PC-9 (cell line): ENCODE results near the gene CLEC9A. TPM values are rescaled to one million over a fixed set of nuclear protein-coding genes. Genes with fewer than 3 reads are reported as not detected.

ENCODE experiments used
- BruUV-seq: library from RNA; stranded (reverse); fragments of 400-500 nt; replicated peaks from 2 replicates; lab custom pipeline; 2021; lab: Mats Ljungman, UMichigan
- CTCF ChIA-PET: fragments of 300-600 bp; sonication (Branson Sonifier 250); formaldehyde crosslinking; loops from one replicate; lab custom pipeline; 2022; ENCODE audit warnings: antibody characterized with exemption; lab: Charles Lee
- POLR2A ChIA-PET: fragments of 300-600 bp; sonication (Branson Sonifier 250); formaldehyde crosslinking; loops from one replicate; lab custom pipeline; 2022; ENCODE audit warnings: antibody characterized with exemption; ENCODE audit not compliant: unreplicated experiment; lab: Charles Lee
- DNase-seq, 2 experiments: peaks; one replicate each; pipeline versions ENCODE4 v3.0.0 to v3.0.0-alpha.2; 2015 to 2022; ENCODE audit warnings: mixed read lengths in 1 of 2
- H2AFZ ChIP-seq: fragments of 200-600 bp; sonication (generic); 2 replicates; pipeline ENCODE4 v1.8.1; 2017; ENCODE audit warnings: antibody characterized with exemption
- H3F3A ChIP-seq: fragments of 200-600 bp; sonication (generic); 2 replicates; pipeline ENCODE4 v1.8.1; 2017; ENCODE audit warnings: antibody characterized with exemption, mild to moderate bottlenecking, low read depth; ENCODE audit not compliant: insufficient read depth
- H3K27ac ChIP-seq: fragments of 200-600 bp; sonication (generic); 2 replicates; pipeline ENCODE4 v1.6.1; 2016; ENCODE audit warnings: mixed run types
- H3K27me3 ChIP-seq: fragments of 200-600 bp; sonication (generic); 2 replicates; pipeline ENCODE4 v1.6.1; 2016; ENCODE audit warnings: low read depth, mixed run types; ENCODE audit not compliant: insufficient read depth
- H3K36me3 ChIP-seq: fragments of 200-600 bp; sonication (generic); 2 replicates; pipeline ENCODE4 v1.6.1; 2016; ENCODE audit warnings: low read depth, mixed run types
- H3K4me1 ChIP-seq: fragments of 200-600 bp; sonication (generic); replicated peaks from 2 replicates; pipeline ENCODE4 v1.6.1; 2016; ENCODE audit warnings: mixed run types; ENCODE audit not compliant: insufficient read depth
- H3K4me2 ChIP-seq: fragments of 200-600 bp; sonication (generic); 2 replicates; pipeline ENCODE4 v1.6.1; 2017; ENCODE audit warnings: mixed run types
- H3K4me3 ChIP-seq: fragments of 200-600 bp; sonication (generic); 2 replicates; pipeline ENCODE4 v1.6.1; 2016; ENCODE audit warnings: mixed run types
- H3K79me2 ChIP-seq: fragments of 200-600 bp; sonication (generic); 2 replicates; pipeline ENCODE4 v1.6.1; 2017; ENCODE audit warnings: low read depth, mixed run types
- H3K9me2 ChIP-seq: fragments of 200-600 bp; sonication (generic); 2 replicates; pipeline ENCODE4 v1.8.1; 2017; ENCODE audit warnings: mild to moderate bottlenecking; ENCODE audit not compliant: insufficient read depth
- H3K9me3 ChIP-seq: fragments of 200-600 bp; sonication (generic); 2 replicates; pipeline ENCODE4 v1.8.1; 2016; ENCODE audit warnings: low read depth; ENCODE audit not compliant: insufficient read depth
- H4K20me1 ChIP-seq: fragments of 200-600 bp; sonication (generic); 2 replicates; pipeline ENCODE4 v1.8.1; 2017; ENCODE audit not compliant: insufficient read depth
- EZH2 ChIP-seq: fragments of 200-600 bp; sonication (generic); IDR thresholded peaks from 2 replicates; pipeline ENCODE4 v1.8.0; 2017; ENCODE audit warnings: antibody characterized with exemption, low read depth
- intact Hi-C: fragments of 100-400 bp; cut with micrococcal nuclease; formaldehyde crosslinking; loops from one replicate; pipeline ENCODE4 v1.10.0; 2022; ENCODE audit not compliant: unreplicated experiment
- total RNA-seq: library from RNA; stranded (reverse); gene quantifications from 2 replicates; pipeline ENCODE4 v1.2.3, GENCODE V29; 2021
- TF ChIP-seq, protein P1 (sequence below): fragments of 200-600 bp; sonication (generic); conservative IDR thresholded peaks from 2 replicates; pipeline ENCODE4 v1.6.1; 2017; ENCODE audit warnings: mixed run types, antibody characterized with exemption, mild to moderate bottlenecking, moderate library complexity

Gene CLEC9A
- total RNA-seq, 1 experiment from 2014 or later = not detected

DNA sequence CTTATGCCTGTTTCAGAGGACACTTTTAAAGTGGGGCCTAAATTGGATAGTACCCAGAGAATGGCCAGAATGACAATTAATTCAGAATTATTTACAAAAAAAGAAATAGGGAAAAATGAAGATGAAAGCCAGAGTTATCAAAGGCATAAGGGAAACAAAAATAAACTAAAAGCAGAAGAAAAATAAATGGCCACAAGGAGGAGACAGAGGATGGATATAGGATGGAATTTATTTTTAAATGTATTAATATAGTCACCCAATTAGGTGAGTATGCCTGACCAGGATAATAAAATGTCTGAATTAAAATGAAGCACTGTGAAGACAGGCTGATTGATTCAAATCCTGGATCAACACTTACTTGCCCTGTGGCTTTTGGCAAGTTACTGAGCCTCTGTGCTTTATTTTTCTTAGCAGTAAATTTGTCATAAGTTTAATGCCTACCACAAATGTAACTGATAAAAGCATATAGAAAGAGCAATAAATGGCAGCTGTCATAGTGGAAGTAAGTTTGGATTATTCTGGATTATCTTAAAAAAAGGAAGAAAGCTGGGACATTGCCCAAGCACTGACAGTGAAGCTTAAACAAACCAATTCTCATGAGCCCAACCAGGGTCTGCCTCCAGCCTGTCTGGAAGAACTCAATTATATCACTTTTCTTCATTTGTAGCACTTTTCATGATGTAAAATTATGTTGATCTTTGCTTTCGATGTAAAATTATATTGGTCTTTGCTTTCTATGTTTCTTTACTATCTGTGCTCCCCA lies 3.5 kb downstream of the CLEC9A start:
- no peaks in the 10 kb centered on the region for H3K9me2 ChIP-seq
- no peaks in the 10 kb centered on the region for H3K4me1 ChIP-seq
- no peak for DNase-seq
- no peak overlapping the region for H3K27ac ChIP-seq
- no peaks in the 10 kb centered on the region for H3F3A ChIP-seq
- H4K20me1 ChIP-seq = no peaks in the 10 kb centered on the region
- H3K79me2 ChIP-seq = no peaks in the 10 kb centered on the region
- H3K4me3 ChIP-seq = no peak overlapping the region
- TF ChIP-seq, protein P1, sequence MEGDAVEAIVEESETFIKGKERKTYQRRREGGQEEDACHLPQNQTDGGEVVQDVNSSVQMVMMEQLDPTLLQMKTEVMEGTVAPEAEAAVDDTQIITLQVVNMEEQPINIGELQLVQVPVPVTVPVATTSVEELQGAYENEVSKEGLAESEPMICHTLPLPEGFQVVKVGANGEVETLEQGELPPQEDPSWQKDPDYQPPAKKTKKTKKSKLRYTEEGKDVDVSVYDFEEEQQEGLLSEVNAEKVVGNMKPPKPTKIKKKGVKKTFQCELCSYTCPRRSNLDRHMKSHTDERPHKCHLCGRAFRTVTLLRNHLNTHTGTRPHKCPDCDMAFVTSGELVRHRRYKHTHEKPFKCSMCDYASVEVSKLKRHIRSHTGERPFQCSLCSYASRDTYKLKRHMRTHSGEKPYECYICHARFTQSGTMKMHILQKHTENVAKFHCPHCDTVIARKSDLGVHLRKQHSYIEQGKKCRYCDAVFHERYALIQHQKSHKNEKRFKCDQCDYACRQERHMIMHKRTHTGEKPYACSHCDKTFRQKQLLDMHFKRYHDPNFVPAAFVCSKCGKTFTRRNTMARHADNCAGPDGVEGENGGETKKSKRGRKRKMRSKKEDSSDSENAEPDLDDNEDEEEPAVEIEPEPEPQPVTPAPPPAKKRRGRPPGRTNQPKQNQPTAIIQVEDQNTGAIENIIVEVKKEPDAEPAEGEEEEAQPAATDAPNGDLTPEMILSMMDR = peak; percentile 80
- no peak for TF ChIP-seq EZH2
- no TSS peak for BruUV-seq
- no peak overlapping the region for H3K4me2 ChIP-seq
- ChIA-PET POLR2A (no interaction called here), CTCF (interaction anchor here (2.0 kb wide), 1 partner anchor 106 kb away, joined by 9 read pairs; no protein-coding TSS in a partner anchor)
- intact Hi-C loops = loop anchor here (1.0 to 10.0 kb wide), 6 partner anchors 106 to 721 kb away; partner anchors contain the start of genes GABARAPL1 and STYK1
- no peaks in the 10 kb centered on the region for H3K27me3 ChIP-seq
- peaks cover 8% of the 10 kb centered on the region; the same call in 1 of the 2 replicates for H3K9me3 ChIP-seq
- H2AFZ ChIP-seq = no peak overlapping the region
- no peaks in the 10 kb centered on the region for H3K36me3 ChIP-seq

DNA sequence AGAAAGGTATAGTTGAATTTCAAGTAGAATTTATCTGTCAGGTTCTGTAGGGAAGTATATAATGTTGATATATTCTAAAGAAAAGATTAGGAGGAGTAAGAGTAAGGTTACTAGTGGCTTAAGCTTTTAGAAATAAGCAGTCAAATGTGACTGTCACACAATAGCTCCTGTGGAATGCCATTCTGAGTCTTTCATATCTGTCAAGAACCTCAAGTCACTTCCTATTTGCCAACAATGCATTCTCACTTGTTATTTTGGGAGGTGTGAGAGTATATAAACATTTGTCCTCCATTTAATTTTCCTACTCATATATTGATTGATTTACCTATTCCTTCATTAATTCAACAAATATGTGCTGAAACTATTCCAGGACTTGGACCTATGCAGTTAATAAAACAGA lies 11.7 kb downstream of the CLEC9A start:
- CTCF ChIA-PET = interaction anchor here (0.6 kb wide), 1 partner anchor 432 kb away, joined by 3 read pairs; no protein-coding TSS in a partner anchor
- POLR2A ChIA-PET = interaction anchor here (0.6 kb wide), 1 partner anchor 170 kb away, joined by 7 read pairs; no protein-coding TSS in a partner anchor
- no TSS peak for BruUV-seq

DNA sequence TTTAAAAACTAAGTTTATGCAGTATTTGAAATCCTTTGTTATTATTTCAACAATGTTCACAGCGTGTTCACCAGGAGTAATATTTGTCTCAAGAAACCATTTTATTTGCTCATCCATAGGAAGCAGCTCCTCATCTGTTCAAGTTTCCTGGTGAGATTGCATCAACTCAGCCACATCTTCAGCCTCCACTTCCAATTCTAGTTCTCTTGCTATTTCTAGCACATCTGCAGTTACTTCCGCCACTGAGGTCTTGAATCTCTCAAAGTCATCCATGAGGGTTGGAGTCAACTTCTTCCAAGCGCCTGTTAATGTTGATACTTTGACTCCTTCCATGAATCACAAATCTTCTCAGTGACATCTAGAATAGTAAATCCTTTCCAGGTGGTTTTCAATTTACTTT lies 18.0 kb downstream of the CLEC9A start:
- no peaks in the 10 kb centered on the region for H3F3A ChIP-seq
- TF ChIP-seq, protein P1 = no peak
- TF ChIP-seq EZH2 = no peak
- no peaks in the 10 kb centered on the region for H4K20me1 ChIP-seq
- ChIA-PET CTCF (no interaction called here), POLR2A (interaction anchor here (0.6 kb wide), 1 partner anchor 36 kb away, joined by 21 read pairs; no protein-coding TSS in a partner anchor)
- H3K9me3 ChIP-seq = no peaks in the 10 kb centered on the region
- no peak overlapping the region for H3K4me3 ChIP-seq
- no peak overlapping the region; the same call in 1 of the 2 replicates for H2AFZ ChIP-seq
- DNase-seq = no peak
- H3K79me2 ChIP-seq = no peaks in the 10 kb centered on the region
- no peaks in the 10 kb centered on the region for H3K4me1 ChIP-seq
- intact Hi-C loops = no loop called here
- H3K27ac ChIP-seq = no peak overlapping the region
- H3K9me2 ChIP-seq = no peaks in the 10 kb centered on the region
- H3K4me2 ChIP-seq = no peak overlapping the region
- BruUV-seq = no TSS peak
- H3K36me3 ChIP-seq = no peaks in the 10 kb centered on the region
- no peaks in the 10 kb centered on the region for H3K27me3 ChIP-seq

More for the DNA sequence above, 11.7 kb downstream of the CLEC9A start:
- Histone ChIP-seq H3K4me3 (no peak overlapping the region), H3F3A (no peaks in the 10 kb centered on the region), H3K4me1 (no peaks in the 10 kb centered on the region), H3K27me3 (no peaks in the 10 kb centered on the region), H4K20me1 (no peaks in the 10 kb centered on the region), H3K27ac (no peak overlapping the region), H3K4me2 (no peak overlapping the region), H3K79me2 (no peaks in the 10 kb centered on the region), H3K9me3 (no peaks in the 10 kb centered on the region), H3K36me3 (no peaks in the 10 kb centered on the region), H3K9me2 (no peaks in the 10 kb centered on the region), H2AFZ (no peak overlapping the region)
- intact Hi-C loops = no loop called here
- TF ChIP-seq, protein P1 = no peak
- no peak for TF ChIP-seq EZH2
- no peak for DNase-seq
